Erythroblast (primary cell): ENCODE measurements around the gene USP31.
"Not testable (repeated sequence)": the region's sequence is repeated elsewhere in the genome, so short reads cannot be mapped to it uniquely, and the experiment has no call there.

Experiments
- GATA1 ChIP-seq: IDR thresholded peaks from 2 replicates; pipeline ENCODE4 v1.6.1; 2011; ENCODE audit warnings: low read depth, mild to moderate bottlenecking, control low read depth, low read length, moderate library complexity
- POLR2A ChIP-seq: IDR thresholded peaks from 2 replicates; pipeline ENCODE4 v1.6.1; 2011; ENCODE audit warnings: mild to moderate bottlenecking, low read length

DNA sequence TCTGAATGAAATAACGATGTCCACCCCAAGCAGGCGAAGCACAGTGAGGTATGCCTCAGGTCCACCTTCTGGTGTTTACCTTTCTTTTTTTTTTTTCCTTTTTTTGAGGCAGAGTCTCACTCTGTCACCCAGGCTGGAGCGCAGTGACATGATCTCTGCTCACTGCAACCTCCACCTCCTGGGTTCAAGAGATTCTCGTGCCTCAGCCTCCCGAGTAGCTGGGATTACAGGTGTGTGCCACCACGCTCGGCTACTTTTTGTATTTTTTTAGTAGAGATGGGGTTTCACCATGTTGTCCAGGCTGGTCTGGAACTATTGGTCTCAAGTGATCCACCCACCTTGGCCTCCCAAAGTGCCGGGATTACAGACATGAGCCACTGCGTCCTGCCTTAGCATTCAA is 4.9 kb downstream of the USP31 start:
- not testable (repeated sequence) for TF ChIP-seq POLR2A, GATA1
